Fibroblast of lung (primary cell): Measurements from ENCODE around the gene HSF2BP.

Experiments used
- CTCF ChIP-seq, 2 donors: IDR thresholded peaks in 1 of 2; conservative IDR thresholded peaks in 1 of 2; 1 replicate in 1 of 2; 2 replicates in 1 of 2; pipeline ENCODE4 v1.5.1; 2011 to 2012; ENCODE audit warnings: low read length in 2 of 2, control low read depth in 1 of 2, inconsistent platforms in 1 of 2, low read depth in 1 of 2, mild to moderate bottlenecking in 1 of 2
- EZH2 ChIP-seq: IDR thresholded peaks from 2 replicates; pipeline ENCODE4 v1.5.1; 2012; ENCODE audit warnings: low read length, control low read depth, mild to moderate bottlenecking; ENCODE audit errors: missing control alignments

GRCh38 chr21:43619856-43620255, 39.4 kb downstream of the HSF2BP start:
- no peak for TF ChIP-seq EZH2
- TF ChIP-seq CTCF (conservative IDR thresholded peaks at IDR 0.05 in 1 of 2, IDR thresholded peaks at IDR 0.05 in 1 of 2; ENCODE audit: low read depth in 1 of 2, low read length in 2 of 2), result no peak
